Measurements from ENCODE around the gene NGRN. TPM values are rescaled to one million over a fixed set of nuclear protein-coding genes. Genes with fewer than 3 reads are reported as not detected.
A peak's percentile ranks its signal among the peaks of the same experiment; 100 is the strongest.
"Not testable (repeated sequence)": the region's sequence is repeated elsewhere in the genome, so short reads cannot be mapped to it uniquely, and the experiment has no call there.

The NGRN gene
- total and polyA plus RNA-seq, 3 experiments from 2014 or later = 34.1 to 45.8 (median 36.0) TPM

- Histone ChIP-seq H3K27ac (ENCODE audit: low read depth, low read length) (no peak overlapping the region), H3K27me3 (ENCODE audit: insufficient read depth, low read length, poor library complexity, severe bottlenecking) (no peaks in the 10 kb centered on the region), H3K9me3 (ENCODE audit: low read length) (no peaks in the 10 kb centered on the region), H3K4me3 (ENCODE audit: low read length) (no peak overlapping the region), H3K4me1 (ENCODE audit: insufficient read depth, low read length) (peaks cover 4% of the 10 kb centered on the region), H3K36me3 (ENCODE audit: insufficient read depth, low read length) (no peaks in the 10 kb centered on the region)
- Mint-ChIP-seq H3K4me1 (peaks cover 6 to 12% (median 9%) of the 10 kb centered on the region in 3 donors), H3K27ac (no peak overlapping the region), H3K9me3 (no peaks in the 10 kb centered on the region), H3K27me3 (no peaks in the 10 kb centered on the region), H3K4me3 (no peak overlapping the region), H3K36me3 (no peaks in the 10 kb centered on the region)
- POLR2A ChIA-PET = no interaction called here
- CTCF ChIA-PET = interaction anchor here (0.9 to 2.7 kb wide), 8 partner anchors 10 to 148 kb away, joined by 3 to 18 read pairs (median 4); partner anchors contain the start of gene NGRN
- DNase-seq = no peak
Observed at GRCh38 chr15:90300541-90300940, 35.1 kb downstream of the NGRN start.

GRCh38 chr15:90300988-90301706 lies 35.7 kb downstream of the NGRN start:
- peaks cover 9 to 18% (median 14%) of the 10 kb centered on the region in 3 donors for H3K4me1 Mint-ChIP-seq
- Histone ChIP-seq H3K4me3 (ENCODE audit: low read length) (no peak overlapping the region), H3K36me3 (ENCODE audit: insufficient read depth, low read length) (no peaks in the 10 kb centered on the region), H3K9me3 (ENCODE audit: low read length) (no peaks in the 10 kb centered on the region), H3K27me3 (ENCODE audit: insufficient read depth, low read length, poor library complexity, severe bottlenecking) (no peaks in the 10 kb centered on the region), H3K4me1 (ENCODE audit: insufficient read depth, low read length) (peaks cover 9% of the 10 kb centered on the region), H3K27ac (ENCODE audit: low read depth, low read length) (no peak overlapping the region)
- DNase-seq = peak; percentile 28 to 72 (median 46)
- H3K27me3 Mint-ChIP-seq = peaks cover 0 to under 1% of the 10 kb centered on the region in 2 donors
- H3K9me3 Mint-ChIP-seq = no peaks in the 10 kb centered on the region
- ChIA-PET CTCF (interaction anchor here (0.7 to 2.7 kb wide), 13 partner anchors 8 to 149 kb away, joined by 3 to 18 read pairs (median 4); partner anchors contain the start of gene NGRN), POLR2A (interaction anchor here (1.1 kb wide), 1 partner anchor 35 kb away, joined by 3 read pairs; the partner anchor contains the start of gene NGRN)
- H3K27ac Mint-ChIP-seq = no peak overlapping the region
- peak overlapping the region in 1 of 7 donors; percentile 69 for H3K4me3 Mint-ChIP-seq
- no peaks in the 10 kb centered on the region for H3K36me3 Mint-ChIP-seq

DNA sequence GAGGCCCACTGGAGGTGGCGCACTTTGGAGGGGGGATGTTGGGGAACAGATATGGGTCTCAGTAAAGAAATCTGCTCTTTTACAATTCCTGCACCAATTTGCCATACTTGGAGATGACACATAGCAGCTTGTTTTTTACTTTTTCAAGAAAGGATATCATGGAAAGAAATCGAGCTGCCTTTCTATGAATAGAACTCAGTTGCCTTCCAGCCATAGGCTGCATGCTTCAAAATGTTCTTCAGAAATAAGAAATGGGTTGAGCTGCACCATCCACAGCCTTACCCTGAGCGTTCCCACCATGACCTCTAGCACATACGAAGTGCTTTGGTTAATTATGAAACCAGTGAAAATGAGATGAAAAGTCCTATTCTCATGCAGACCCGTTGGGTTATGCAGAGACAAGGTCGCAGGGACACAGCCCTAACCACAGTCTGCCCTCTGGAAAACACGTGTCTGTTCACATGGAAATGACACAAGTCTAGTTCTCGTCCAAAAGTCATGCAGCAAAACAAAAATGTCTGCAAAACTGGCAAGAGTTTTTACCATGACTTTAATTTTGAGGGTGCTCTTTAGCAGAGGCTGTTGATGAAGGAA lies 36.3 kb downstream of the NGRN start:
- Mint-ChIP-seq H3K27me3 (peaks cover 0 to 1% of the 10 kb centered on the region in 2 donors), H3K36me3 (no peaks in the 10 kb centered on the region), H3K9me3 (no peaks in the 10 kb centered on the region), H3K27ac (no peak overlapping the region), H3K4me3 (no peak overlapping the region), H3K4me1 (peaks cover 16 to 24% (median 20%) of the 10 kb centered on the region in 3 donors)
- H3K27me3 ChIP-seq (ENCODE audit: insufficient read depth, low read length, poor library complexity, severe bottlenecking) = no peaks in the 10 kb centered on the region
- no peak overlapping the region for H3K27ac ChIP-seq (ENCODE audit: low read depth, low read length)
- no peaks in the 10 kb centered on the region for H3K9me3 ChIP-seq (ENCODE audit: low read length)
- POLR2A ChIA-PET = interaction anchor here (0.7 to 1.1 kb wide), 2 partner anchors 36 to 629 kb away, joined by 3 read pairs; partner anchors contain the start of gene NGRN
- CTCF ChIA-PET = interaction anchor here (0.7 to 2.7 kb wide), 10 partner anchors 9 to 149 kb away, joined by 3 to 18 read pairs (median 4); partner anchors contain the start of gene NGRN
- DNase-seq = no peak
- no peak overlapping the region for H3K4me3 ChIP-seq (ENCODE audit: low read length)
- peaks cover 16% of the 10 kb centered on the region for H3K4me1 ChIP-seq (ENCODE audit: insufficient read depth, low read length)
- no peaks in the 10 kb centered on the region for H3K36me3 ChIP-seq (ENCODE audit: insufficient read depth, low read length)

DNA sequence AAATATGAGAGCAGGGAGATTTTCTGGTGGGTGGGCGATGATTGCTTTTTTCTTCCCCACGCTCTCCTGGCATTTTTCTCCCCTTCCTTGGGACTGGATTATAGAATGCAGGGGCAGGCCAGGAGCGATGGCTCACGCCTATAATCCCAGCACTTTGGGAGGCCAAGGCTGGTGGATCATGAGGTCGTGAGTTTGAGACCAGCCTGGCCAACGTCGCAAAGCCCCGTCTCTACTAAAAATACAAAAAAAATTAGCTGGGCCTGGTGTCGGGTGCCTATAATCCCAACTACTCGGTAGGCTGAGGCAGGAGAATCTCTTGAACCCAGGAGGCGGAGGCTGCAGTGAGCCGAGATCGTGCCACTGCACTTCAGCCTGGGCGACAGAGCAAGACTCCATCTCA lies 39.9 kb downstream of the NGRN start:
- peaks cover 22% of the 10 kb centered on the region for H3K4me1 ChIP-seq (ENCODE audit: insufficient read depth, low read length)
- H3K9me3 Mint-ChIP-seq; H3K4me3 Mint-ChIP-seq; H3K4me3 ChIP-seq (ENCODE audit: low read length); H3K27ac ChIP-seq (ENCODE audit: low read depth, low read length); POLR2A ChIA-PET; H3K27me3 ChIP-seq (ENCODE audit: insufficient read depth, low read length, poor library complexity, severe bottlenecking); H3K36me3 ChIP-seq (ENCODE audit: insufficient read depth, low read length); H3K9me3 ChIP-seq (ENCODE audit: low read length); H3K27me3 Mint-ChIP-seq; DNase-seq; H3K36me3 Mint-ChIP-seq: not testable (repeated sequence)
- peak overlapping the region in 1 of 8 donors; percentile 50 for H3K27ac Mint-ChIP-seq
- peaks cover 23 to 32% (median 30%) of the 10 kb centered on the region in 3 donors for H3K4me1 Mint-ChIP-seq
- CTCF ChIA-PET = interaction anchor here (2.5 to 3.5 kb wide), 2 partner anchors 12 to 14 kb away, joined by 14 to 21 read pairs; no protein-coding TSS in a partner anchor

DNA sequence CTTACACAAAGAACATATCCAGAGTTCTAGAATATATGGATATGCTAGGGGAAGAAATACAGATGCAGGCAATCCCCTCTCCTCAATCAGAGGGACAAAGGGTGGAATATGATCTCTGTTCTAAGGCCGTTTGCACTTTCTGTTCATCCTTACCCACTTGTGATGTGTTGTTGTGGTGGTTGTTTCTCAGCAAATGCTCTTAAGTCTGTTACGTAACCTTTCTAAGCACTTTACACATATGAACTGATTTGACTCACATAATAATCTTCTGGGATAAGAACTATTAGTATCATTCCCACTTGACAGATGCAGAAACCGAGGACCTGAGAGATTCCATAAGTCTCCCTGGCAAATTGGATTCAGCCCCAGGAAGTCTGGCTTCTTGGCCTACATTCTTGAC lies 40.5 kb downstream of the NGRN start:
- CTCF ChIA-PET = interaction anchor here (2.5 to 3.5 kb wide), 2 partner anchors 13 to 14 kb away, joined by 14 to 21 read pairs; no protein-coding TSS in a partner anchor
- Histone ChIP-seq H3K4me3 (ENCODE audit: low read length) (no peak overlapping the region), H3K9me3 (ENCODE audit: low read length) (no peaks in the 10 kb centered on the region), H3K27ac (ENCODE audit: low read depth, low read length) (no peak overlapping the region), H3K4me1 (ENCODE audit: insufficient read depth, low read length) (peaks cover 22% of the 10 kb centered on the region), H3K27me3 (ENCODE audit: insufficient read depth, low read length, poor library complexity, severe bottlenecking) (no peaks in the 10 kb centered on the region), H3K36me3 (ENCODE audit: insufficient read depth, low read length) (no peaks in the 10 kb centered on the region)
- Mint-ChIP-seq H3K27ac (peak overlapping the region; percentile 2 to 93 (median 84)), H3K36me3 (no peaks in the 10 kb centered on the region), H3K27me3 (peaks cover 0 to 1% of the 10 kb centered on the region in 2 donors), H3K4me3 (peak overlapping the region; percentile 24 to 71 (median 62)), H3K4me1 (peaks cover 23 to 32% (median 30%) of the 10 kb centered on the region in 3 donors), H3K9me3 (no peaks in the 10 kb centered on the region)
- no peak for DNase-seq
- POLR2A ChIA-PET = no interaction called here

GRCh38 chr15:90306560-90306959 lies 41.1 kb downstream of the NGRN start:
- no peaks in the 10 kb centered on the region for H3K36me3 Mint-ChIP-seq
- Histone ChIP-seq H3K9me3 (ENCODE audit: low read length) (no peaks in the 10 kb centered on the region), H3K4me3 (ENCODE audit: low read length) (no peak overlapping the region), H3K27ac (ENCODE audit: low read depth, low read length) (no peak overlapping the region), H3K36me3 (ENCODE audit: insufficient read depth, low read length) (no peaks in the 10 kb centered on the region), H3K4me1 (ENCODE audit: insufficient read depth, low read length) (peaks cover 18% of the 10 kb centered on the region), H3K27me3 (ENCODE audit: insufficient read depth, low read length, poor library complexity, severe bottlenecking) (no peaks in the 10 kb centered on the region)
- H3K27me3 Mint-ChIP-seq = peaks cover 0 to 1% of the 10 kb centered on the region in 2 donors
- ChIA-PET CTCF (interaction anchor here (2.5 to 3.5 kb wide), 2 partner anchors 13 kb away, joined by 14 to 21 read pairs; no protein-coding TSS in a partner anchor), POLR2A (no interaction called here)
- peaks cover 20 to 27% (median 26%) of the 10 kb centered on the region in 3 donors for H3K4me1 Mint-ChIP-seq
- DNase-seq = peak in 1 of 5 donors; percentile 6
- peak overlapping the region; percentile 2 to 93 (median 84) for H3K27ac Mint-ChIP-seq
- peak overlapping the region in 6 of 7 donors; percentile 54 to 71 (median 63) for H3K4me3 Mint-ChIP-seq
- no peaks in the 10 kb centered on the region for H3K9me3 Mint-ChIP-seq

GRCh38 chr15:90307661-90308060 lies 42.2 kb downstream of the NGRN start:
- Mint-ChIP-seq H3K27me3 (peaks cover 0 to 1% of the 10 kb centered on the region in 2 donors), H3K36me3 (no peaks in the 10 kb centered on the region), H3K9me3 (no peaks in the 10 kb centered on the region), H3K4me1 (peaks cover 20 to 26% (median 24%) of the 10 kb centered on the region in 3 donors), H3K27ac (peak overlapping the region in 2 of 8 donors; percentile 11 to 48), H3K4me3 (no peak overlapping the region)
- ChIA-PET POLR2A (interaction anchor here (0.6 kb wide), 1 partner anchor 46 kb away, joined by 3 read pairs; no protein-coding TSS in a partner anchor), CTCF (interaction anchor here (2.5 to 3.5 kb wide), 2 partner anchors 12 to 14 kb away, joined by 14 to 21 read pairs; no protein-coding TSS in a partner anchor)
- Histone ChIP-seq H3K36me3 (ENCODE audit: insufficient read depth, low read length) (no peaks in the 10 kb centered on the region), H3K27me3 (ENCODE audit: insufficient read depth, low read length, poor library complexity, severe bottlenecking) (no peaks in the 10 kb centered on the region), H3K27ac (ENCODE audit: low read depth, low read length) (no peak overlapping the region), H3K4me1 (ENCODE audit: insufficient read depth, low read length) (peaks cover 18% of the 10 kb centered on the region), H3K9me3 (ENCODE audit: low read length) (no peaks in the 10 kb centered on the region), H3K4me3 (ENCODE audit: low read length) (no peak overlapping the region)
- no peak for DNase-seq
